Measurements from ENCODE around the gene TBK1.

GRCh38 chr12:64550755-64551154, 98.8 kb downstream of the TBK1 start:
- TF ChIP-seq CTCF (IDR thresholded peaks at IDR 0.05; ENCODE audit: low read length) (no peak), EZH2 (optimal IDR thresholded peaks at IDR 0.05; ENCODE audit: low read depth, low read length) (no peak)
